Left kidney (tissue), 2 donors: ENCODE measurements around the gene C1orf87. TPM values are rescaled to one million over a fixed set of nuclear protein-coding genes. Genes with fewer than 3 reads are reported as not detected.

ENCODE experiments used
- DNase-seq: peaks from one replicate; pipeline ENCODE4 v3.0.0-alpha.2; 2013
- polyA plus RNA-seq: library from polyadenylated mRNA; unstranded; fragments of 120-200 nt; gene quantifications from one replicate; pipeline ENCODE4 v1.2.1, GENCODE V29; 2013; ENCODE audit not compliant: insufficient read length

C1orf87 gene
- polyA plus RNA-seq, 1 donor = 0.28 TPM

DNA sequence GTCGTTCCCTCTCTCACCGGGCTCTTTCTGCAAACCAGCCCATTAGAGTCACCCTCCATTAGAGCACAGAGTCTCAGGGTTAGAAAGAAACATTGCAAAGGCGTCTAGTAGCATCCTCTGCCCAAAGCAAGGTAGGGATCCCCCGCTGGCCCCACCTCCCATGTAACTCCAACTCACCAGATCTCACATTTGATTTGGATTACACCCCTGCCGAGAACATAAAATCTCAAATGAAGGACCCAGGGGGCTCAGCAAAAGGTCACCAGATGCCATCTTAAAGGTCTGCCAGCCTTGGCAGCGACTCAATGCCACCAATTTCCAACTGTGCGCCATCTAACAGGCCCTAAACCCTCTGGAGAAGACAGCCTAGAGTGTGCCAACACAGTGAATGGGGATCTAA is 14.1 kb downstream of the C1orf87 start:
- DNase-seq = no peak

DNA sequence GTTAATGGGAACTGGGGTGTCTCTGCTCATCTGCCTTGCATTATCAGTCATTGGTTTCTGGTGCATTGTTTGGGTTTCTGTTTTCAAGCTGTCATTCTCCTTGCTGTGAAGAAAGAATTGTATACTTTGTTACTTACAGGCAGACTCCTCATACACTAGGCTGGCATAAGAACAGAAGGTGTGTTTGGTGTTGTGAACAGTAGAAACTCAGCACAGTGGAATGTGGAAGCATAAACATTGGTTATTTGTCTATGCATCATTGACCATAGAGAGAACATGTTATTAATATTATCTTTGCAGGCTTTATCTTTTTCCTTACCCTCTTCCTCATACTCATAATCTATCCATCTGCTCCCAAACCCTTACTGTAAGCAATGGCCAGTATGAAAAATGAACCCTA is 18.2 kb downstream of the C1orf87 start:
- no peak for DNase-seq

DNA sequence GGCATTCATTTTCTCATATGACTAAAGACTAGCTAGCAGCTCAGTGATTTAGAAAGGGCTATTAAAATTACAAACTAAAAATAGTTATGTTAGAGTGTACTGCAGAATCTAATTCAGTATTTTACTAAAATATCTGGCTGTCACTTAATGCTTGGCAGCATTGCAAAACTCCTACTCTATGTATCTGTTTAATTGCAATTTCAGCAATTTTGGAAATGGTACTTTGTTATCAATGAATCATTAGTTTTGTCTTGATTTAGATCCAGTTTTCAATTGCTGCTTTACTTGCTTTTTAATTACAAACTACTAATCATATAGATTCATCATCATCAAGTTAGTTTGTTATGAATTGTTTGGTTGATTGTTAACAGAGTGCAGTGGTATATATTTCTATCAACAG is 19.2 kb downstream of the C1orf87 start:
- DNase-seq = no peak

DNA sequence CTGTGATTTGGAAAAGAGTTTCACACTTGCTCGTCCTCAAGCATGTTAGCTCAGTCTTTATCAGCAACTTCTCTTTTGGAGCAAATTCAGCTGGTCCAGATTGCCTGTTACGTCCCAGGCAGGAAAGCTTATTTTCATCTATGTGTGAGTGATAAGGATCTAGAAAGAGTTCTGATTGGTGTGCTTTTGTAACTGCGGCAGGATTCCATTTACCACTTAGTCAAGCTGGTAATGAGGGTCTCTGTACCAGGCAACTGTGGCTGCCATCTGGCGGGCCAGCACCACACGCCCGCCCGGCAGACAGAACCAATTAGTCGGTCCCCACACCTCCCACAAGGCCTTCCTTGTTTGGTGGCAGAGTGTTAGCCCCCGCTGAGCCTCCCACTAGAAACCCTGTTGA is 21.0 kb downstream of the C1orf87 start:
- DNase-seq = no peak

DNA sequence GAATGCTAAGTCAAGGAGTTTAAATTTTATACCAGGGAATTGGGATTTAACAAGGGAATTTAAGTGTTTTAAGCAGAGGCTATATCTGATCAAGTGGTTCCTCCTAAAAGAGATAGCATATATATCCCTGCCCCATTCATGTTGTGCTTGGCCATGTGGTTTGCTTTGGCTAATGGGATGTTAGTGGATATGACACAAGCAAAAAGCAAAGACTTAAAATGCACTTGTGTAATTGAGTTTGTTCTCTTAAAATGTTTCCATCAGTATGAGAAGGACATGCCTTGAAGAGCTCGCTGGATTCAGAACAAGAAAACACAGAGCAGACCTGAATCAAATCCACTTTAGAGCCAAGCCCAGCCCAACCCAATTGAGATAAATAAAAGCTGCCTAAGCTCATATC is 22.4 kb downstream of the C1orf87 start:
- no peak for DNase-seq

DNA sequence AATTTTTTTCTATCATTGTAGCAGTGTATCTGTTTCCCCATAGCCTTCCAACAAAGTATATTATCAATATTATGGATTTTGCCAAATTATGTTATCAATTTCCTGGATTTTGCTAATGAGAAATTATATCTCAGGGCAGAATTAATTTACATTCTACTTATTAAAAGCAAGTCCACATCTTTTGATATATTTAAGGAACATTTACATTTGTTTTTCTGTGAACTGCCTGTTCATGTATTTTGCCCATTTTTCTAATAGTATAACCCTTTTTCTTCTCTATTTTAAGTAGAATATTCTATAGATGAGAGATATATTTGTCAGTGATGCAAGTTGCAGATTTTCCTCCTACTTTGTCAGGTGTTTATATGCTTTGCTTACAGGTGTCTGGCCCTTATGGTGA is 24.4 kb downstream of the C1orf87 start:
- no peak for DNase-seq

DNA sequence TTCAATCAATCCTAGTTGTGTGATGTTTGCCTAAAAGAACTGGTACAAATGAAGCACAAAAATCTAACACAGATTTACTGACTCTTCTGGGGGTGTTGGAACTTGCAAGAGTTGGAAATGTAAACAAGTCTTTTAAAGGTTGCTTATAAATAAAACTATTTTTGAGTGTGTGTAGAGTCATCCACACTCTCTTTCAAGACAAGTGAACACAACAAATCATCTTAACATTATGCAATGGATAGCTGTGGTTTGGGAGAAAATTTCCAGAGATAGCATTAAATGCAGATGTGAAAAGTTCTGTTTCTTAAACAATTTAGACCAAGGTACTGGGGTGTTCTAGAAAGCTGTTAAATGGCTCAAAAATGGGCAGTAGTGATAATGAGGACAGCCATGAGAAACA is 28.7 kb downstream of the C1orf87 start:
- DNase-seq = no peak

DNA sequence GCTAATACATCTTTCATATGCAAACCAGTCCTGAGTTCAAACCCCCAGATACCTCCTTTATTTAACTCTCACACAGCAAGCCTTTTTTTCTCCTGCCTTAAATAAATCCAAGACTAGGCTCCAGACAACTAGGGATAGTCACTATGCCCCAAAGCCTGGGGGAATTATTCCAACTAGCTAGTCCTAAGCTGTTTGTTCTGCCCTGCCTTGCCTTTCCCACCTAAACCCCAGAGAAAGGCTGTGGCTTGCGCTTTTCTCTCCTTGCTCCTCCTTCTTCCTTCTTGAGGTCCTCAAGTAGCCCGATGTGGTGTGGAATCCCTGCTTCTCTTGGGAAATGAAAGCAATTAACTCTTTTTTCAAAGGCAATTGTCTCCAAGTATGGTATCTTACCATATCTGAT is 31.8 kb downstream of the C1orf87 start:
- no peak for DNase-seq

DNA sequence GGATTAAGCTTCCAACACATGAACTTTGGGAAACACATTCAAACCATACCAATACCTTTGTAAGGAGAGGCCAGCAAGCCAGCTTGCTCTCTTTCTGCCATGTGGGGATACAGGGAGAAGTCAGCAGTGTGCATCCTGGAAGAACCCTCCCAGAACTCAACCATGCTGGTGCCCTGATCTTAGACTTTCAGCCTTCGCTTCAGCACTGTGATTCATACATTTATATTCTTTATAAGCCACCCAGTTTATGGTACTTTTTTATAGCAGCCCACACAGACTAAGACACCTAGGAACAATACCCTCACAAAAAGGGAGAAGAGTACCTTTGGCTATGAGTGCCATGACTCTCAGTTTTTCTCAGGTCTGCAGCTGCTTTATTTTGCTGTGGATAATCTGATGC is 35.9 kb downstream of the C1orf87 start:
- no peak for DNase-seq

DNA sequence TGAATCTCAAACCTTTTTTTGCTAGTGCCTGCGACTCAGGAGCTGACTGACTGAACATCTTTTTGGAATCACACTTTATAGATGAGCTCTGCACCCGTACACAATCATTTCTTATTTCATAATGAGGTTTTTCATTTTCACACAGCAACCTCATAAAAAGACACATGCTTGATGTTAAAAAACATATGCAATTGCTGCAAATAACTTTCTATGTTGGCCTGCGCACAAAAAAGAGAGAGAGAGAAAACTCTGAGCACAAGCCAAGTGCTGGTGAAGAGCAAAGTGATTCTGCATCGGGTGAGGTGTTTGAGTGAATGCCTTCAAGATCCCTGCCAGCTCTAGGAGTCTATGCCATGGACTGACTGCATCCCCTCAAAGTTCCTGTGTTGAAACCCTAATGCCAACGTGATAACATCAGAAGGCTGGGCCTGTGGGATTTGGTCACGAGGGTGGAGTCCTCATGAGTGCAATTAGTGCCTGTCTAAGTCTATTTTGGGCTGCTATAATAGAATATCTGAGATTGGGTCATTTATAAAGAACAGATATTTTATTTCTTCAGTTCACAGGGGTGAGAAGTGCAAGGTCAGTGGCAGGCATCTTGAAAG is 36.6 kb downstream of the C1orf87 start:
- no peak for DNase-seq

DNA sequence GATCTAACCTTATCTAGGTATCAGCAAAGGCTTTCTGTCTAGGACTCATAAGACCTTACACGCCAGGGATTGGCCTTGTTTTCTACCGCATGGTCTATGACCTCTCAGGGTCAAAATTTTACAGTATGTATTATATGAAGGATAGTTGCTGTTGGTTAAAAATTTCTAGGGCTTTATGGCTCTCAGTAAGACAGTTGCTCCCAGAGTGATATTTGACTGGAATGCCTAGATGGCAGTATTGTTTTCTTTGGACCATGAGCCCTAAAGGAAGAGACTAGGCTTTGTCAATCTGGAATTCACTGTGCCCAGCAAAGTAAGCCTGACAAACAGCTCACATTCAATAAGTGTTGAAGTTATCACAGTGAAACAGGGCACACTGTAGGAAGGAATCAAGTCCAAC is 37.6 kb downstream of the C1orf87 start:
- no peak for DNase-seq

DNA sequence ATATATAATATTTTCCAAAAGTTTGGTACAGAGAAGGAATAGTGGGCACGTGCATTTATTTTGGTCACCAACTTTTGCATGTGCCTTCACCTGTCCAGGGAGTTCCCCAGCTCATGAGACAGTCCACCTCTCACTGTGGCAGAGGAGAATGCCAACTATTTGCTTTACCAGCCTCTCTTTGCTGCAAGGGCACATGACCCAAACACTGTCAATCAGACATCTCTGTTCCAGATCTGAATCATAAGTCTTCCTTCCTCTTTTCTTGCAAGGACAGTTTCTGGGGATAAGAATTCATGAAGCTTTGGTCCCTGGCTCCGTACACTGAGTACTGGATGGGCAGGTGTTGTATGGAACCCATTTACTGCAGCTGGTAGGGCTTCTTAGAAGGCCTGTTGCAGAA is 38.6 kb downstream of the C1orf87 start:
- DNase-seq = no peak

DNA sequence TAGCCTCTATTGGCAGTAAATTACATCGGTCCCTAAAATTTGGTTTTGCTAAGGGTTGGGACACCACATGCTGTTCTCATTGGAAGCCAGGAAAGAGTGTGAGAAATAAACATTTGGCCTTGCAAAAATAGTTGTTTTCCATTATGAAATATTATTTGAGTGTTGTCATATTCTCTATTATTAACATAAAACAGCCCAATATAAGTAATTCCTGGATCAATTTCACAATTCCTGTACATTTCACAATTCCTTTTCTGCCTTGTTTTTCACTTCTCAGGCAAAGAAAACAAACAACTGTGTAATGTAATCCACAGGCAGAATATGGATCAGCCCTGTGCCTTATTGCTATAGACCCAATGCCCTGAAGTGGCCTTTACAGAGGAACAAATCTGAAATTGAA is 40.5 kb downstream of the C1orf87 start:
- no peak for DNase-seq

DNA sequence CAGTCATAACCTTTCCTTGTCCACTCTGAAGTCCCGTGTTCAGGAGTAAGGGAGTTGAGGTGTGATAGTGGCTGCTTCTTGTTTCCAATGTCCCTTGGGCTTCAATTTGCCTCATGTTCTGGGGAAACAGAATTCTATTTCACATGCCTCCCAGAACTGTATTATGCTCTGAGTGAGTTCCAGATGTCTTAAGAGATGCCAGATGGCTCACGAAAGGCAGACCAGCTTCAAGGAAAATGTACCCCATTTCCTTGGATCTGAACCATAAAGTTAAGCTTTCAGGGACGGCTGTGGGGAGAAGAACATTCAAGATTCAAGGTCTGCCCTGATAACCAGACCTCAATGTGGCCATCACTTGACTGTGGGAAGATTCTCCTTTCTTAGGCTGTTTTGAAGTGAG is 42.4 kb downstream of the C1orf87 start:
- no peak for DNase-seq

DNA sequence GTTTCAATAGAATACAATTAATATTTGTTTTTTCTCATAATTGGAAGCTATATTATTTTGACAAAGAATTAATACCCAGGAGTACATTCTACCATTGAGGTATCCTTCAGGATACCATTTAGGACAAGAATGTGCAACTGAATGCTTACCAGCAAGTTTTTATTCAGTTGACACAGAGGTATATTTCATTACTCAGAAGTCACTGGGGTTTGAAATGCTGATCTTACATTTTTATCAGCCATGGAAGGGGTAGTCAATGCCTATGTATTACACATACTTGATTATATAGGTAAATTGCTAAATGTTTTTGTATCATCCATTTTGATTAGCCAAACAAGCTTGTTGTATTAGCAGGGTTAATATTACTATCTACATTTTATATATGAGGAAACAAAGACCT is 48.0 kb downstream of the C1orf87 start:
- no peak for DNase-seq

DNA sequence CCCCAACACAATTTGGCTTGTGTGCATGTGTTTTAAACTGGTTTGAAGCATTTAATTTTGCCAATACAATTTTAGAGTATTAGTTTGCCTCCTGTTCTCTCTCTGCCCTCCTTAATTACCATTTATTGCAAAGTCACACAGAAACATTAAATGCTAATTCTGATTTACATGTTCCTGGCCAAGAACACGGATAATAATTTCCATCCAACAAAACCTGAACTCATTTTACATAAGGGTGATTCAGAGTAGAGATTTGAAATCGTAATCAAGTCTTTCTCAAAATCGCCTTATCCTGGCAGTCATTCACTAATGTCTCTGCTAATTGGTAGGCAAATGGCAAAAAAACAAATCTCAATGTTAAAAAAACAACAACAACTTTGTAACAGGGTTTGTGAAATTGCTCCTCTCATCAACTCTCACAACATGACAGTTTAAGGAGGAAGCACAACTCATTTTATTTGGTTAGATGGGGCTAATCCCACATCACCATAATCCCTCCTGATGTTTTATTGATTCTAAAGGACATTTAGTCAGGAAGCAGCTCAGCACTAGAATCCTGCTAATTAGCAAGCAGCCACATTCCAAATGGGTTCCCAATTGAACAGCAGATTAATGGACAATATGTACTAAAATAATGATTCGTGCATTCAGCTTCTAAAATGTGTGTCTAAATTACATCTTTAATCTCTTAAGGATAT is 55.9 kb downstream of the C1orf87 start:
- DNase-seq = no peak

DNA sequence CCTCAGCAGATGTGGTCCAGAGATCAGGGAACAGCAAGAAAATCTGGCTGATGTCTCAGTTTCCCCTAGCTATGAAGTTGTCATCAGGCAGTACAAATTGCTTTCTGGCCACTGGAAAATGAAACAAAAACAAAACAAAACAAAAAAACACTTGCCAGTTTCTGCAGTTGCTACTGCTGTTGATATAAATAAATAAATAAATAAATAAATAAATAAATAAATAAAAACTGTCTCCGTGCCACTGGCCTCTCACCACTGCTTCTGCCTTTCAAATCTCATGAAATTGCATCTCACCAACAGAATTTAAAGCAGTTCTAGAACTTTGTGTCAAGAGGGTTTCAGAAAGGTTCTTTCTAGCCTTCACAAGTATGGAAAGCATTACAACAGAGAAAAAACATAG is 62.9 kb downstream of the C1orf87 start:
- no peak for DNase-seq

DNA sequence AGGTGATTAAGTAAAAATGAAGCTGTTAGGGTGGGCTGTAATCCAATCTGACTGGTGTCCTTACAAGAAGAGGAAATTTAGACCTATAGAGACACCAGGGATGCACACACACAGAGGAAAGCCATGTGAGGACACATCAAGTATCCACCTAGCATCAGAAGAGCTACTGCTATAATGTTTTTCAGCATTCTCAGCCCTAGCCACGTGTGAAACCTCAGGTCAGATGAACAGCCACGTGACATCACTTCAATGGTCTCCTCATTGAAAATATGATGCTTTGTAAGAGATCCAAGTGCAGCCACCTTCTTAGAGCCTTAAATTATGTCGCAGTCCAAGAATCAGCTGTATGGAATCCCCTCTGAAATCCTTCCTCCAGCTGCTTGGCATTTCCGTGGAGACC is 65.1 kb downstream of the C1orf87 start:
- DNase-seq = no peak

DNA sequence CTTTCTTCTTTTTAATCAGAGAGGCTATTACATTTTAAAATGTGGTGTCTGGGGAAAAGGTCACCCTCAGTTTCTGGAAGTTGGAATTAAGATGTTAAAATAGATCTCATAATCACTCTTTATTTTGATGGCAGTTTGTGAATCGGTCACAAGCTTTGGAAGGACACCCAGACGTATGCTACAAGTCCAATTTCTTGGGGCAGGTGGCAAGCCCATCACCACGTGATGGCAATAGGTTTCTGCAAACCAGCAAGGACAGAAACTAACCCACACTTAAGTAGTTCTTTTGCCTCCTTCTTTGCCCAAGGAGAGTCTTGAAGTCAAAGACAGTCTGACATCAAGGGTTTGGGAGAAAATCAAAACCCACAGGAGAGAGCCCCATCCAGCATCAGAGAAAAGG is 72.9 kb downstream of the C1orf87 start:
- no peak for DNase-seq

DNA sequence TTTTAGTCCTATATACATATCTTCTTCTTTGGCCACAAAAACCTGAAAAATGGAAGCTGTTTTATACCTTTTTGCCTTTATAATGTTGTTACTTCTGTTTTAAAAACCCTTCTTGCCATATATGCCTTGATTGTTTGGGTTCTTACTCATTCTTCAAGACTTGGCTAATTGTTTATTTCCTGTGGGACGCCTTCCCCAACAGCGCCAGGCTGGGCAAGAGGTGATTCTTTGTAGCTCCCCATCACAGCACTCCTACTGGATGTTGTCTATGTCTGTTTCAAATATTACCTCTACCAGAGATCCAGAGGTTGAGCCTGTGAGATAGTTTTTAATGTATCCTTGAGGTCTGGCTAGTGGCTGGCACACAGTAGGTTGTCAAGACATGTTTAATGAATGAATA is 73.8 kb downstream of the C1orf87 start:
- DNase-seq = no peak

DNA sequence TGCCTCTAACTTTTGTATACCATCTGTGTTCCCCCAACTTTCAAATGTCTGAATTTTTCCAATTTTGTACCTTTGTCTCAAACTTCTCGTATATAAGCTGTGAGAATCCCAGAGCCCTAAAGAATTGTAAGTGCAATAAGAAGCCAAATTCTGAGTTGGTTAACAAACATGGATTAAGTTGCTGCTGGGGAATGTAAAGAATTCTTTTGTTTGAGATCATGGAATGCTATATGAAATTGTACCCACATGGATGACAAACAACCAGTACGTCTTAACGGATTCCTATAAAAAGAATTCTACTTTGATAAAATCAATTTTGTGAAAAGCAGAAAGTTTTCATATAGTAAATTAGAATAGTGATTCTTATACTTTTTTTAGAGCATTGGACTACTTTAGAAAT is 74.6 kb downstream of the C1orf87 start:
- no peak for DNase-seq

DNA sequence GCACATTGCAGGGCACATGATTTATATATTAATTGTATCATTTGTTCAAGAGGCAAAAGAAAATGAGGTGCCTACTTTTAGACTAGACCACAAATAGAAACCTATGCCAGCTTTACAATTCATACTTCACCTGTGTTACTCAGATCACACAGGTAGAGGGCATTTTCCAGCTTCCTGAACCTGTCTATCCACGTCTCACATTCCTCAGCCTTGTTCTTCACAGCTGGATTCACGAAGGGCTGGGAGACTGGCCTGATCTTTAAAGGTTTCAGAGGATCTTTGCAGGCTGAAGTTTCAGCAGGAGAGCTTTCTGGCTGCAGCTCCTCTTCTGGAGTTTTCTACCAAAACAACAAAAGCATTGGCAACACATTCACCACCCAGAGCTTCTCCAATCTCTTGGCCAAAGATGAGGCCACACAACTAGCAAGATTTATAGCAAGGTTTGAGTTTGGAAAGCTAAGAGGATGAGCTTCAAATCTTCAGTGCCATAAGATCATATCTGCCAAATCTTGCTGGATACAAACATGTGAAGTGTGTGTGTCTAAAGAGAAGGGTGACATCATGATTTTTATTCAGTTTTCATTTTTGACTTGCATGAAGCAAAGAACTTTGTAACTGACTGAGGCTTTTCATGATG is 76.0 kb downstream of the C1orf87 start:
- DNase-seq = no peak

DNA sequence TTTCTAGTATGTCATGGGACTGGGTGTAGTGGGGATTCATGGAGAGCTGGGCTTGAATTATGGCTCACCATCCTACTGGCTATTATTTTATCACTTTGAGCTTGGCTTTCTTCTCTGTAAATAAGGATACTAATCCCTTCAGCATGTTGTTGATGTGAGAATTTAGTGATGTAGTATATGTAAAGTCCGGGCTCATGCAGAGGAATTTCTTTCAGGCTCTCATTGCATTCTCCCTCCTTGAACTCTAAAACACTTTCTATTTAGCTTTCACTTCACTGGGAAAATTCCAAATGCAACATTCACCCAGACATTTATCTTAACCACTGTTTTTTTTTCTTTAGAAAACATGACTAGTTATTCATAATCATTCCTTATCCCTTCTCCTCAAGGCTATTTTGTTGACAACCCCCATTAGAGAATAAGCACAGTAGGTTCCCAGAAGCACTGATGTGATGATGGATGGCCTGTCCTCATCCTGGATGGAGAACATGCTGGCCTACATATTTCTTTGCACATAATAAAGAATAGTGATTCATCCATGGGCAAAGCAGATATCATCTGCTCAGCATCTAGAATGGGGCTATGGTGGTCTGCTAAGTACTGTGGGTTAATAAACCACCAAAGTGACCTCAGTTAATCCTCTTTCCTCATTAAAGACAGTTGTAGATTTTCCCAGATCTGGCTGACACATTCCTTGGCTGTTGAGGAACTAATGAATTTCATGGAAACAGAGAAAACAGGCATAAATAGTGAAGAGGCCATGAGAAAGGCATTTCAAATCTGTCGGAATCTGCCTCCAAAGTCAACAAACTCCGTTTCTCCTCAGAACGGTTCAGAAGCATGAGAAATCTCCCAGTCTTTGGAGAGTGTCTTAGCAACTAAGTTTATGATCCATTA is 79.0 kb downstream of the C1orf87 start:
- DNase-seq = peak; percentile 40
